HG03175 (cell line): ENCODE measurements around the gene PIK3CA.
A peak's percentile ranks its signal among the peaks of the same experiment; 100 is the strongest.
"Not testable (repeated sequence)": the region's sequence is repeated elsewhere in the genome, so short reads cannot be mapped to it uniquely, and the experiment has no call there.

Experiments
- ATAC-seq: cut with Tn5 transposase; IDR thresholded peaks from one replicate; pipeline ENCODE4 v1.9.1; 2021; ENCODE audit warnings: mild to moderate bottlenecking, moderate library complexity; ENCODE audit not compliant: unreplicated experiment

PIK3CA gene

DNA sequence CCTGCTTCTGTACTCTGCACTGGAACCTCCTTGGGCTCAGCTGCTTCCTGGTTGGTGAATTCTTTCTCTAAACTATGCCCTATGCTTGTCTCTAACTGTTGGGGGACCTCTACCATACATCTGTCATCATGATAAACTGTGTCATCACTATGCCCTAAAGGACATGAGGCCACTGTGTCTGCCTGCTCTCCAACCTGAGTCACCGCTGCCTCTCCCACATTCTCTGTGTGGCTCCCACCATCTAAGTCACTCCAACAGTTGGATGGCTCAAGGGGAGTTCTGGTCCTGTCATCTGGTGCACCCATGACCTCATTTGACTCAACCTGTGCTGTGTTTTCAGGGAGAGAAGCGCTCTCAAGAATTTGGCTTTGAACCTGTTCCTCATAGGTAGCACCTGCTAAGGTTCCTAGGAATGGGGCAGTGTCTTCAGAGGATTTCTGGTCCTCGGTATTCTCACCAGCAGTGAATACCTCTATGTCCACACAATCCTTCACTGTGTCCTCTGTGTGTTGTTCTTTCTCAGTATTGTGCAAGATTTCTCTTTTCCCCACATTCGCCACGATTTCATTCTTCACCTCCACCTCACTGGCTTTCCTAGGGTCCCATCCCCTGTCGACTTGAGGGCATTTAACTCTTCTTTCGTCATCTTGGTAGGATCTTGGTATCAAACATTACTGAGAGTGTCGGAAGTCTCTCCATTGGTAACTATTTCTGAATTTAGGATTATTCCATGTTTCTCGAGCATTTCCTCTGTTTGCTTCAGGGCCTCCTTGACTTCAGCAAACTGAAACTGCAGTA lies 112.0 kb downstream of the PIK3CA start:
- not testable (repeated sequence) for ATAC-seq

DNA sequence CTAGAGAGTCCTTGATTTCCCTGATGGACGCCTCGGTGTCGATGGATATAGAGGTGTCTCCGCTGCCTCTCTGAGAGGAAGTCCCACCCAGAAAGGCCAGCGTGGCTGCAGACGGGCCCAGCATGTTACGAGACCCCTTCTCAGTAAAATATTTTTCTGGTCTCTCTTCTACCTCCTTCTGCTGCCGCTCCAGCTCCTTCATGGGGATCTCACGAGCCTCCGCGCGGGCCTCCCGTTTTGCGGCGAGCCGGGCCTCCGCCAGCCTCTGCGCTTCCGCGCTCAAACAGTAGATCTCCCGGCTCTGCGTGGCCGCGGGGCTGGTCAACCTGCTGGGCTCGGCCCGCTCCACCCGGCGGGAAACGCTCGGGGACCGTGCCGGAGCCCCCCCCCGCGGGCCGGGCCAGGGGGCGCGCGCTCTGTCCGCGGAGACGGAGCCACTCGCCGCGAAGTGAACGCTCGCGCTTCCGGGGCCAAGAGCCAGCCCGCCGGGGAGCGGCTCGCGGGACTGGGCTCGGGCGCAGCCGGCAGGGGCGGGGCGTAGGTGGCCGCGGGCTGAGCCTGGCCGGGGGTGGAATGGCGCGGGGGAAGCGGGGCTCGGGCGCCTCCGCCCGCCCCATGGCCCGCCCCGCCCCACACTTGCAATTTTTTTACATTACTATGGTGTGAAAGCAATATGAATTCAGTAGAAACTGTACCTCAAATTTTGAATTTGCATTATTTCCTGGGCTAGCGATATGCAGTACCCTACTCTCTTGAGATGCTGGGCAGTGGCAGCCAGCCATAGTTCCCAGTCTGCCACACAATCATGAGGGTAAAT lies 113.0 kb downstream of the PIK3CA start:
- ATAC-seq, result peak; percentile 83

DNA sequence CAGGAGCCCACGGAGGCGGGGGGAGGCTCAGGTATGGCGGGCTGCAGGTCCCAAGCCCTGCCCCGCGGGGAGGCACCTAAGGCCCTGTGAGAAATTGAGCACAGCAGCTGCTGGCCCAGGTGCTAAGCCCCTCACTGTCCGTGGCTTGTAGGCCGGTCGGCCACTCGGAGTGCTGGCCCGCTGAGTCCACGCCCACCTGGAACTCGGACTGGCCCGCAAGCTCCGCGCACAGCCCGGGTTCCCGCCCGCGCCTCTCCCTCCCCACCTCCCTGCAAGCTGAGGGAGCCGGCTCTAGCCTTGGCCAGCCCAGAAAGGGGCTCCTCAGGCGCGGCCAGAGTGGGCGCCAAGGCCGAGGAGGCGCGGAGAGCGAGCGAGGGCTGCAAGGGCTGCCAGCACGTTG lies 115.0 kb downstream of the PIK3CA start:
- ATAC-seq, result no peak

DNA sequence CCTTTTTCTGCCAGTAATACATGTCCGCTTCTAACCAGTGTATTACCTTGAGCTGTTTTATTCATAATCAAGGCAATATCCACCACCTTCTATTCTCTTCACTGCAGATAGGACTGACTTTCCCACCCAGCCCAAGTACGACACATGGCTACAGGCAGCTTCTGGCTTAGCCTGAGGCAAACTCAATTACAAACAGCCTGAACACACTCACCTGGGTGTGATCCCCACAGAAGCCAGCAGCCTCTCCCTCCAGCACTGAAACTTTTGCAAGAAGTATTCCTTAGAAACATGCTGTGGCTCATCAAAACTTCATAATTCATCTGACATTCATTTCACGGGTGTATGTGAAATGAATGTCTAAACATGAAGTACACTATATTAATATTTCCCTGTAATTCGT lies 116.3 kb downstream of the PIK3CA start:
- ATAC-seq, result no peak

DNA sequence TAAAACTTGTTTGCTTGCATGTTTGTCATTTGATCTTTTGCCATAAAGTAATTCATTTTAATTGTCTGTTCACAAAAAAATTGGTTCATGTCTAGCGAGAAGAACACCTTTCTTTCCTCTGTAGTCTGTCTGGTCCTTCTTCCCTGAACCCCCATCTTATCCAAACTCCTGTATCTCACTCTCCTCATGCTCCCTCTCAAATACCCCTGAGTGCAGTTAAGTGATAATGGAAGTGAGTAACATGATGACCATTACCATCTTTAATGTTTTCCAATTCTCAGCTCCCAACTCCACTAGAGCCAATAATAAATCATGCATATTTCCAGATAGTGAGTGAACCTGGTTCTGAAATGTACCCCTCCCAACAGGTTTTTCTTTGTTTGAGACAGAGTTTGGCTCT lies 116.9 kb downstream of the PIK3CA start:
- ATAC-seq, result no peak

DNA sequence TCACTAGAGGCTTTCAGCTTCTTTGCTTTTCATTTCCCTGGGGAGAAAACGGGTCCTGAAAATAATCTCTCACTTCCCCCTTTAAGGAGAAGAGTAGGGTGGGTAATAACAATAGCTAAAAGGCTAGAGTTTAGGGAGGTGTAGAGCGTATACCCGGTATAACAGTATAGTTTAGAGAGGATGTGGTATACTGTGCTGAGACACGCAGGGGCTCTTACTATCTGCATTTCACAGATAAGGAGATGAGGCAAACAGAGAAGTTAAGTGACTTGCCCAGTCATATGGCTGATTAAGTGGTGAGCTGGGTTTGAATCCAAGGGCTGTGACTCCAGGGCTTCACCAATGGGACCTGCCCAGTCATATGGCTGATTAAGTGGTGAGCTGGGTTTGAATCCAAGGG lies 117.7 kb downstream of the PIK3CA start:
- peak; percentile 70 for ATAC-seq

DNA sequence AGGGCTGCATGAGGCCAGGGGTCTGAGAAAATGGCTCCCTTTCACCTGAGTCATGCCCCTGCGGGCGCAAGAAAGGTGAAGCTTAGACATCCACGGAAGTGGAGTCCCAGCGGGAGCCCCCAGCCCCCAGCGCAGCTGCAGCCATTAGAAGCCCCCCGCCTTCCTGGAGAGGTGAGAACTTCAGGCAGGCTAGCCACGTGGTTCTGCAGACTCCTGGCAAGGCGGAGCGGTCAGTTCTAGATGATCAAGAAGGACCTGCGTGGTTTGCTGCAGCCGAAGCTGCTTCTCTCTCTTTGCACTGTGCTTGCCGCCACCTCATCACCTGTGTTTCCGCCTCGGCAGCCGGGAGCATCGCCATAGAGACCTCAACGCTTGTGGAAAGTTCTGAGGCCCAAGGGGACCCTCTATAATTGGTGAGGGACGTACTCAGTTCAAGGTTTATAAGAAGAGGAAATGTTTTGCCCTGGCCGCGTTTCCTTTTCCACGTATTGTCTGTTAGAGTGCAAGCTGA lies 118.6 kb downstream of the PIK3CA start:
- no peak for ATAC-seq

DNA sequence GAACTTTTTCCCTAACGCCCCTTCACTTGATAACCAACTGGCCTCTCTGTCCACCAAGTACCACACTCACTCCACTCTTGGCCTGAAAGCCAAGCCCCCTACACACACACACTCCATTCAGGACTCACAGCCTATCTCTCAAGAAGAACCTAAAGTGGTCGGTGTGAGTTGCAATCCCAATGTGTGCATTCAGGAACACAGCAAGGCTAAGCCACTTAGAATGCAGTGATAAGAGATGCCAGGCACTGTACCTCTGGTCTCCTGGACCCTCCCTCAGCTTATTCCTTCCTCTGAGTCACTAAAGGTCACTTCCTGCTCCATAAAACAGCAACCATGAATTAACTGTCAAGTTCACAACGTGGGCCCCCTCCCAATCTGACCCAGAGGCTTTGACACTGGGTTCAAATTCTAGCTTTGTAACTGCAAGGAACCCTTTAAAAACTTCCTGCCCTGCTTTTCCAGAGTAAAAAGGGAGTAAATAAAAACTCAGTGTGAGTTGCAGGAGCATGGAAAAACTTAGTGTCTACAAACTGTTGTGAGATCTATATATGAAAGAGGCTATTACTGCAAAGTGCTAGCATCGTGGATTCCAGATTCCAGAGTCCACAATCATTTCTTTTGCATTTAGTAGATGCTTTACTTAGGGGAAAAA lies 120.4 kb downstream of the PIK3CA start:
- no peak for ATAC-seq

DNA sequence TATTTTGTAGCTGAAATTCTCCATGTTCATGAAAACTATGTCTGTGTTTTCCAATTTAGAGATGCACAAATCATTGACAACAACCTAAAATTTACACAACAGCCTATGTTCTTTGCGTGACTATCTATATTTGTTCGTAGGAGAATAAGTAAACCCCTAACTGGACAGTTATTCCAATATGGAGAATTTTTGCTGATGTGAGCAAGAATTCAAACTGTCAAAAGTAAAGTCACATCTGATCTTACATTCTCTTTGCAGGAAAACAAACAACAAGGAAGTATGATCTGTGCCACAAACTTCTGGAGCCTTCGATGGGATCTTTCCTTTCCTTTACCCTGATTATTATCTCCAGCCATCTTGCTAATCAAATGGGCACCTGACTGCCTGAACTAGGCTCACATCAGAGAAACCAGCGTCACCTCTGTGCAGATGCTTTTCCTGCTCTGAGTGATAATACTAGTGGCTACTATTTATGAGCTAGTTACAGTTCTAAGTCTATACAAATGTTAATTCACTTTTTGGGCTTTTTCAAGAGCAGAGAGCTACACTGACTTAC lies 121.1 kb downstream of the PIK3CA start:
- ATAC-seq, result no peak

DNA sequence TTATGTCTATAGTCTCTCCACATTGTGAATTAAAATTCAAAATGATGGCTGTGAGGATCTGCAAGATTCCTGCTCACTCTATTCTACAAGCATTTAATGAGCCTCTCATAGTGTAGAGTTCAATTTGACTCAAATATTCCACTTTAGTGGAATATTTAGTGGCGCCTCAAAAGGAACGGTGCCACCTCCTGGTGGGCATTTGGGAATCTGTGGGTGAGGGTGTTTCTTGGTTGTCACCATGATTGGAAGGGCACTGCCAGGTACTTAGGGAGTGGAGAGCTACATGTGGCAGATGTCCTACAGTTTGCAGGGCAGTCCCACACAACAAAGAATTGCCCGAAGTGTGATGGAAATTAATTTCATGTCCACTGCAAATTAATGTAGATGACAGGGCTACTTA lies 124.2 kb downstream of the PIK3CA start:
- no peak for ATAC-seq

DNA sequence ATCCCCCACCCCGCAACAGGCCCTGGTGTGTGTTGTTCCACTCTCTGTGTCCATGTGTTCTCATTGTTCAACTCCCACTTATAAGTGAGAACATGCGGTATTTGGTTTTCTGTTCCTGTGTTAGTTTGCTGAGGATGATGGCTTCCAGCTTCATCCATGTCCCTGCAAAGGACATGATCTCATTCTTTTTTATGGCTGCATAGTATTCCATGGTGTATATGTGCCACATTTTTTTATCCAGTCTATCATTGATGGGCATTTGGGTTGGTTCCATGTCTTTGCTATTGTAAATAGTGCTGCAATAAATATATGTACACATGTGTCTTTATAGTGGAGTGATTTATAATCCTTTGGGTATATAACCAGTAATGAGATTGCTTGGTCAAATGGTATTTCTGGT lies 126.3 kb downstream of the PIK3CA start:
- ATAC-seq, result not testable (repeated sequence)

DNA sequence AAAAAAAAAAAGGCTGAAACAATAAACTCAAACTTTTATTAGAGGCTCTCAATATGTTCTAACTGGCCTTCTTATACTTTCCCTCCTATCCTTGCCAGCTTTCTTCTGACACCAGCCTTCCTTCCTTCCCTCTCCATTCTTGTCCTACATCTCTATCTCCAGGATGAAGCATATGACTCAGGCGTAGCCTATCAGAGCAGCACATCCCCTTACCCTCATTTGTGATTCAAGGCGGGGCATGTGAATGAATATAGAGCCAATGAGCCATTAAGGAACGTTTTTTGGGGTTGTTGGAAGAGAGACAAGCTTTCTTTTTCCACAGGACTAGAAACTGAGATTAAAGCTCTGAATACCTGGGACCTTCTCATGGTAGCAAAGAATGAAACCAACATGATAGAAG lies 127.8 kb downstream of the PIK3CA start:
- ATAC-seq, result no peak

DNA sequence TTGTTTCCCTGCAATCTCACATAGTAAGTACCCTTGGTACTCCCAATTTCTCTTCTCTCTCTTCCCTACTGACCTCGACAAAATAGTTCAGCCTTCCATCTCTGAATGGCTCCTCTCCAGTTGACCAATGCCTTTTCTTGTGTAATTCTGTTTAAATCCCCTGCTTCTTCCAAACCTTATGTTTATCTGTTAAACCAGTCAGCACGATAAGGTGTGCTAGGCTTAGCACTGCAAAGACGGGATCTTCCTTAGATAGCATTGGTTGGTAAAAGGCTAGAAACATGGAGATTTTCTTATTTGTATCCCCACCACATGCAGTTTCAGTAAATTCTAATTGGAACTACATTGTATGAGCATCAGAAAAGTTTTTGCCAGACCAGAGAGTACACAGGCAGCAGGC lies 128.6 kb downstream of the PIK3CA start:
- no peak for ATAC-seq

DNA sequence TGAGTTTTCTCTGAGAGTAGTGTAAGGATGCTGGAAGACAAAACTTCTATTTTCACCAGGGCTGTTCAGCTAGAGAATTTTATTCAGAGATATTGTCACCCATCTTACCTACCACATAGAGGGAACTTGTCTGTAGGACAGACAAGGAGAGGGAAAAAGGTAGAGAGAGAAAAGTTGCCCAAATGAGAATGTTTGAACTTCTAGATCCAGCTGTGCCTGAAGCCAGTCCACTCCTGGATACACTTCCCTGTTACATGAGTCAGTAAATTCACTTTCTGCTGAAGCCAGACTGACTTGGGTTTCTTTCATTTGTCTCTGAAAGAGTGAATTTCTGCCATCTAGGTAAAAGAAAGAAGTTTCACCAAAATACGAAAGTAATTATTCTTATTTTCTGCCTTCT lies 130.0 kb downstream of the PIK3CA start:
- no peak for ATAC-seq

DNA sequence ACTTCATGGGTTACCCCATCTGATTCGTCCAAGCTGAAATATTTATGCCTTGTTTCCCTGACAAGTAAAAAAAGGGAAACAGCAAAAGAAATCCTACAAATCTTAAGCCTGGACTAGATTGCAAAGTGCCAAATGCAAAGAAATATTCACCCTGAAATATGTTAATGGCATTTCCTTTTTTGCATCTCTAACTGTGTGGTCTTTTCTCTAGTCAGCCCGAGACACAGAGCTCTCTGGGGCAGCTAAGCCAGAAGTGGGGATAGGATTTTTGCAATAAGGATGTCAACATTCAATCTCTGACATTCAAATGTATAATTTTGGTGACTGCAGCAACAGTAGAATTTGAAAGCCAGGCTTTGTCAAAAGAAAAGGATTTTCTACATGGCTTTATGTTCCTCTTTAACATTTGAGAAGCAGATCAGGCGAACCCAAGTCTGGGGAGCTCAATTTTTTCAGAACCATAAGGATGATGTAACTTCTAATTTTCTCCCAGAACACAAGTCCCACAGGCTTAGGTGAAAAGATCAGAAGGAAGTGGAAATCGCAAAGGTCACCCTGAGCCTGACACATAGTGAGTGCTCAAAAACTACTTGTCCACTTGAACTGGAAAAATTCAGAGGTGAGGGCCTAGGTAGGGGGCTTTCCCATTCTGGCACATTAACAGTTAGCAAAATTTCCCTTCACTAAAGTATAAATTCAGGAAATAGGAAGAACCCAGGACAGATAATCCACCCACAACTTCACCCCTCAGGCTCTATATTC lies 131.0 kb downstream of the PIK3CA start:
- no peak for ATAC-seq

DNA sequence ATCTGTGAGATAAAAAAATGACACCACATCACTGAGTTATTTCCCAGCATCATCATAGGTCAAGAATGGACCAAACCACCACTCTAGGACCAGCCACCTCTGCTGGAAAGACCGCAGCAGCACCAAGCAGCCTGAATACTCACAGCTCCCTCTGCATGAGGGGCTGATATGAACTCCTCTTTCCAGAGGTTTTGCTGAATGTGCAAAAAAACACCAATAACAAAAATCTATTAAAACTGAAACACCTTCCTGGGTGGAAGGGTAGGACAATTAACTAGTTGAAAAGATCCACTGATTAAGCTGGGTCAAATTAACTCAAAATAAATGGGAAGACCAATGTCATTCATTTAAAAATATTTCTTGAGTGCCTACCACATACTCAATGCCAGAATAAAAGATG lies 131.7 kb downstream of the PIK3CA start:
- ATAC-seq, result no peak

DNA sequence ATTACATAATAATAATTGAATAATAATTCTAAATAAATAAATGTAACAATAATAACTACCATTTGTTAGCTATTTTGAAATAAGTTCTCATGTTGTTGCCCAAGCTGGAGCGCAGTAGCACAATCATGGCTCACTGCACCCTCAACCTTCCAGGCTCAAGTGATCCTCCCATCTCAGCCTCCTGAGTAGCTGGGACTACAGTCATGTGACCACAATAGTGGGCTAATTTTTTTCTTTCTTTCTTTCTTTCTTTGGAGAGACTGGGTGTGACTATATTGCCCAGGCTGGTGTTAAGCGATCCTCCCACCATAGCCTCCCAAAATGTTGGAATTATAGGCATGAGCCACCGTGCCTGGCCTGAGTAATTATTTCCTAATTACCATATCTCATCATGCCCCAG lies 133.7 kb downstream of the PIK3CA start:
- no peak for ATAC-seq

DNA sequence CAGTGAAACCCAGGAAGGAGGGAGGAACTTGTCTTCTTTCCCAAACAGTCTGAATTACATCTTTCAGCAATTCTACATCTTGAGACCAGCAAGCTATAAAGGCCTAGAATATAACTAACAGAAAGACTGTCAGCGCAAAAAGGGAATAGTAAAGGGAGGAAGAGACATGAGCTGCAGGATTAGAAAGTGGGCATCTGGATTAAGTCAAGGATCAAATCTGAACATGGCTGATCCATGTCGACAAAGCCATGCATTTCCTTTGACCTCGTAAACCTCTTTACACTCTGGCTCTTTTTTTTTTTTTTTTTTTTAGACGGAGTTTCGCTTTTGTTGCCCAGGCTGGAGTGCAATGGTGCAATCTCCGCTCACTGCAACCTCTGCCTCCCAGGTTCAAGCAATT lies 138.2 kb downstream of the PIK3CA start:
- no peak for ATAC-seq

DNA sequence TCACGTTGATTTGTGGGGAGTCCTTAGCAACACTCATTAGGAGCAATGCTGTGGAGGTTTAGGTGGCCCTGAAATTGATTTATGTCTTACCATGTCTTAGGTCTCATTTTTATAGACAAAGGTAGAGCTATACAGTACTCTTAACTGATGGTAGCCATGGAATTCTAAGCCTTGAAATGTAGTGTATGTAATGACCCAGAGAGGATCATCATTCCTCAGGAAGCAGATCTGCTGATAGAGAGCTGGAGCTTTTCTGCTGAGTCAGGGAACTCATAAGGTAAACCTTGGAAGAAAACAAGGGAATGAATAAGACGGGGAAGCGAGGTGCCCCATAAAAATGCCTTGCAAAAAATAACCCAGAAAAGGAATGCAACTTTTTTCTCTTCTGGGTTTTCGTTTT lies 140.7 kb downstream of the PIK3CA start:
- ATAC-seq, result no peak

DNA sequence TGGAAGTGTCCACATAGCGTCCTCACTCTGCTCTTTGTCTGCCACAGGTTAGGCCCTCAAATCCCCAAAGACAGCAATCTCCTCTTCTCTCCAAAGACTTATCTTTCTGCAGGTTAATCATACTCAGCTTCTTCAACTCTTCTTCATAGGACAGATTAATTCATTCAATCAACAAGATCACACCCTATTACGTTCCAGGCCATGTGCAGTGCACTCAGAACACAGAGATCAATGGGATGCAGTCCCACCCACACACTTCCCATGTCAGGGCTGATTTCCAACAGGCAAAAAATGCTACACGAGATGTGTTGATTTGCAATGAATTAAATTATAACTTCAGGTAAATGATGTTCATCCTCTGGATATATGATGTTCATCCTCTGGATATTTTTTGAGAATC lies 141.1 kb downstream of the PIK3CA start:
- no peak for ATAC-seq
